ENCODE measurements around the gene DAO. TPM values are rescaled to one million over a fixed set of nuclear protein-coding genes. Genes with fewer than 3 reads are reported as not detected.
A peak's percentile ranks its signal among the peaks of the same experiment; 100 is the strongest.
"Not testable (repeated sequence)": the region's sequence is repeated elsewhere in the genome, so short reads cannot be mapped to it uniquely, and the experiment has no call there.

The DAO gene
- total RNA-seq, 2 donors from 2014 or later, result not detected

- no peaks in the 10 kb centered on the region for H3K27me3 ChIP-seq
- peak overlapping the region; percentile 94 to 96 for H3K27ac ChIP-seq
- no peaks in the 10 kb centered on the region for H3K9me3 ChIP-seq
- peaks cover 0 to 74% of the 10 kb centered on the region in 2 donors for H3K4me1 ChIP-seq
- no peak for DNase-seq (ENCODE audit: low spot score)
- no peak for TF ChIP-seq CTCF (IDR thresholded peaks at IDR 0.05)
- peaks cover 6% of the 10 kb centered on the region for H3K36me3 ChIP-seq
- H3K4me3 ChIP-seq, result peak overlapping the region; percentile 75 to 83
These were observed 23.8 kb upstream of the DAO start for GRCh38 chr12:108856170-108856427.

GRCh38 chr12:108856428-108857157 lies 23.3 kb upstream of the DAO start:
- TF ChIP-seq CTCF (IDR thresholded peaks at IDR 0.05), result no peak
- Histone ChIP-seq H3K4me1 (peaks cover 0 to 69% of the 10 kb centered on the region in 2 donors), H3K4me3 (peak overlapping the region; percentile 75 to 83), H3K27me3 (no peaks in the 10 kb centered on the region), H3K27ac (peak overlapping the region; percentile 94 to 96), H3K9me3 (no peaks in the 10 kb centered on the region), H3K36me3 (peaks cover 4% of the 10 kb centered on the region)
- peak; percentile 93 for DNase-seq (ENCODE audit: low spot score)

GRCh38 chr12:108857158-108857407 lies 22.8 kb upstream of the DAO start:
- Histone ChIP-seq H3K27me3 (no peaks in the 10 kb centered on the region), H3K4me1 (peaks cover 0 to 64% of the 10 kb centered on the region in 2 donors), H3K9me3 (no peaks in the 10 kb centered on the region), H3K4me3 (peak overlapping the region; percentile 75 to 83), H3K27ac (peak overlapping the region; percentile 94 to 96), H3K36me3 (no peaks in the 10 kb centered on the region)
- DNase-seq (ENCODE audit: low spot score), result no peak
- TF ChIP-seq CTCF (IDR thresholded peaks at IDR 0.05), result no peak

GRCh38 chr12:108858311-108859074 lies 21.4 kb upstream of the DAO start:
- DNase-seq (ENCODE audit: low spot score), result no peak
- TF ChIP-seq CTCF (IDR thresholded peaks at IDR 0.05), result no peak
- H3K27me3 ChIP-seq, result no peaks in the 10 kb centered on the region
- H3K27ac ChIP-seq, result peak overlapping the region; percentile 91
- H3K4me1 ChIP-seq, result peaks cover 0 to 50% of the 10 kb centered on the region in 2 donors
- H3K4me3 ChIP-seq, result peak overlapping the region; percentile 60 to 83
- H3K36me3 ChIP-seq, result no peaks in the 10 kb centered on the region
- no peaks in the 10 kb centered on the region for H3K9me3 ChIP-seq

- H3K36me3 ChIP-seq; DNase-seq (ENCODE audit: low spot score); H3K9me3 ChIP-seq; H3K4me3 ChIP-seq; H3K27me3 ChIP-seq: not testable (repeated sequence)
- Histone ChIP-seq H3K4me1 (peaks cover 0 to 41% of the 10 kb centered on the region in 2 donors), H3K27ac (peak overlapping the region in 1 of 2 donors; percentile 26)
These were observed 20.6 kb upstream of the DAO start for GRCh38 chr12:108859141-108859922.

- H3K27ac ChIP-seq, result no peak overlapping the region
- H3K36me3 ChIP-seq, result no peaks in the 10 kb centered on the region
- H3K4me1 ChIP-seq, result peaks cover 0 to 36% of the 10 kb centered on the region in 2 donors
- no peaks in the 10 kb centered on the region for H3K9me3 ChIP-seq
- no peak overlapping the region for H3K4me3 ChIP-seq
- no peaks in the 10 kb centered on the region for H3K27me3 ChIP-seq
- TF ChIP-seq CTCF (IDR thresholded peaks at IDR 0.05), result no peak
- no peak for DNase-seq (ENCODE audit: low spot score)
These were observed 20.0 kb upstream of the DAO start for GRCh38 chr12:108859923-108860291.

Data from right atrium auricular region (tissue), 2 donors.